GM23338 (cell line): Measurements from ENCODE around the gene PDP2.

Experiments
- CREB1 ChIP-seq: fragments of 250-450 bp; sonication (Bioruptor Pico); IDR thresholded peaks from 2 replicates; pipeline ENCODE4 v1.5.0; 2020; ENCODE audit warnings: low read depth, mild to moderate bottlenecking, moderate library complexity
- CTCF ChIP-seq, 2 experiments: fragments of 200-600 bp in 1 of 2; sonication (generic) in 1 of 2; conservative IDR thresholded peaks; 2 replicates each; pipeline versions ENCODE4 v1.5.1 to v1.6.1; 2016 to 2017; ENCODE audit warnings: antibody characterized with exemption in 2 of 2, low read depth in 2 of 2, mild to moderate bottlenecking in 2 of 2, moderate library complexity in 1 of 2
- ETS1 ChIP-seq: IDR thresholded peaks from 2 replicates; pipeline ENCODE4 v1.6.1; 2016; ENCODE audit warnings: antibody characterized with exemption
- EZH2 ChIP-seq: fragments of 200-600 bp; sonication (generic); IDR thresholded peaks from one replicate; pipeline ENCODE4 v1.8.0; 2017; ENCODE audit warnings: antibody characterized with exemption, mild to moderate bottlenecking, low read depth; ENCODE audit not compliant: unreplicated experiment
- EZH2phosphoT487 ChIP-seq: fragments of 200-600 bp; sonication (generic); IDR thresholded peaks from one replicate; pipeline ENCODE4 v1.8.1; 2018; ENCODE audit warnings: antibody characterized with exemption; ENCODE audit not compliant: unreplicated experiment
- JUNB ChIP-seq: IDR thresholded peaks from one replicate; pipeline ENCODE4 v1.6.1; 2016; ENCODE audit warnings: antibody characterized with exemption; ENCODE audit not compliant: unreplicated experiment
- NANOG ChIP-seq: IDR thresholded peaks from 2 replicates; pipeline ENCODE4 v1.6.1; 2016; ENCODE audit warnings: antibody characterized with exemption, borderline replicate concordance
- POLR2AphosphoS5 ChIP-seq: IDR thresholded peaks from 2 replicates; pipeline ENCODE4 v1.6.1; 2016; ENCODE audit warnings: antibody characterized with exemption, low read depth
- REST ChIP-seq: IDR thresholded peaks from one replicate; pipeline ENCODE4 v1.6.1; 2018; ENCODE audit warnings: antibody characterized with exemption; ENCODE audit not compliant: unreplicated experiment
- STAT1 ChIP-seq: IDR thresholded peaks from one replicate; pipeline ENCODE4 v1.6.1; 2016; ENCODE audit warnings: antibody characterized with exemption; ENCODE audit not compliant: unreplicated experiment
- ZNF331 ChIP-seq: fragments of 250-450 bp; sonication (Bioruptor Pico); IDR thresholded peaks from 2 replicates; pipeline ENCODE4 v1.5.0; 2020; ENCODE audit warnings: low read depth, mild to moderate bottlenecking, moderate library complexity

- TF ChIP-seq CTCF (conservative IDR thresholded peaks at IDR 0.05; ENCODE audit: low read depth in 2 of 2) (no peak), JUNB (no peak), REST (no peak), EZH2 (no peak), CREB1 (CRISPR knock-in tag) (no peak), POLR2AphosphoS5 (no peak), EZH2phosphoT487 (no peak), ETS1 (no peak), ZNF331 (no peak), NANOG (no peak), STAT1 (no peak)
These were observed 38.0 kb downstream of the PDP2 start for GRCh38 chr16:66918355-66918754.
